ENCODE results near the gene GP1BB.

The GP1BB gene

GRCh38 chr22:19742160-19743066 lies 19.1 kb downstream of the GP1BB start:
- no peak for DNase-seq (ENCODE audit: low spot score)

DNA sequence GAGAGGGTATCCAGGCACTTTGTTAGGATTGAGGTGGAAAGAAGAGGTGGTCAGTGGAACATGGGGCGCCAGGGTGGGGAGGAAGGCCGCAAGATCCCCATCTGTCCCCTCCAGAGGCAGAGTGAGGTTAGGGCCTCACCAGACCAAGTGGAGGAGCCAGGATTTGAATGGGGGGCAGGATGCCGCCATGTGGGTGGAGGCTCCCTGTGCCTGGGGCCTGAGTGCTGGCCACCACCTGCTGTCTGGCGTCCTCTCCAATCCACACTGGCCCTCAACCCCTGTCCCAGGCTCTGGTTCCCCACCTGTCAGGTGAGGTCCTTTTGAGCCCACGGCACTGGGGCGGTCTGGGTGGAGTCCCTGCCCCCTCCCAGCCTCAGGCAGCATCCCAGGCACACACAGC lies 19.7 kb downstream of the GP1BB start:
- no peak for DNase-seq (ENCODE audit: low spot score)

DNA sequence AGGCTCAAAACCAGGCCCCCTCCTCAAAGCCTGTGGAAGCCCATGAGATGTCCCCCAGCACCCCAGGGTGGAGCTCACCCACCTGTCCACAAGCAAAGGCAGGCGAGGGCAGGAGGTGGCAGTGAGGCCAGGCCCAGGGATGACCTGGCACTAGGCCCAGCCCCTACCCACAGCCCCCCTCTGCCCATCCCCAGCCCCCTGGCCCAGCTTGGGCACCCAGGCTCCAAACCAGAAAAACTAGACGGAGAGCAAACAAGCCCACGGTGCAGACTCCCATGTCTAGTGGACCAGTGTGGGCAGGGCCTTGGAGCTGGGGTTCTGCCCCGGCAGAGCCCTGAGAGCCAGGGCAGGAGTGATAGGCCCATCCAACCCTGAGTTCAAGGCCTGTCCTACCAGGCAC lies 20.3 kb downstream of the GP1BB start:
- DNase-seq (ENCODE audit: low spot score): no peak

DNA sequence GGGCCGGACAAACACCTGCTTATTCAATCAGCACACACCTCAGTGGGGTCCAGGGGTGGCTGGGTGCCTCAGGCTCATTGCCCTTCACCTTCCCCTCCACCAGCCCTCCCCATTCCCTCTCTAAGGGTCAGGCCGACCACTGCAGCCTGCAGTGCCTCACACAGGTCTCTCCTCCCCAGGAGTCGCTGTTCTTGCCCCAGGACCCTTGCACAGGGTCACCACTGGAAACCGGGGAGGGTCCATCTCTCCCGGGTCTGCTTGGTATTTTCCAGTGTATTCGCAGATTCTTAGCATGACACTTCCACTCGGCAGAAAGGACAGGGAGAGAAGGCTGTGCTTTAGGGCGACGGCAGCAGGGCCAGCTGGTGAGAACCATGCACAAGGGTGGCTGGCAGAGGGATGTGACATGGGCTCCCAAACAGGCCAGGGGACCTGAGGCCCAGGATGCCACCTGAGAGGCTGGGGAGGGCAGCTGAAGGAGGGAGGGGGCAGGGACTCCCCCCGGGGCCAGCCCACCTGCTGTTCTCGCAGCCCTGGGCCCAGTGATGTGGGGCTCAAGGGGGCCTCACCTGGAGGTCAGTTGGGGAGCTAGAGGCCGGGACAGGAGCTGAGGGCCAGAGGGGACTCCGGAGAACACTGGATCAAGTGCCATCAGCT lies 21.1 kb downstream of the GP1BB start:
- no peak for DNase-seq (ENCODE audit: low spot score)

- peak; percentile 73 for DNase-seq (ENCODE audit: low spot score)
Observed at GRCh38 chr22:19745155-19746101, 22.1 kb downstream of the GP1BB start.

DNA sequence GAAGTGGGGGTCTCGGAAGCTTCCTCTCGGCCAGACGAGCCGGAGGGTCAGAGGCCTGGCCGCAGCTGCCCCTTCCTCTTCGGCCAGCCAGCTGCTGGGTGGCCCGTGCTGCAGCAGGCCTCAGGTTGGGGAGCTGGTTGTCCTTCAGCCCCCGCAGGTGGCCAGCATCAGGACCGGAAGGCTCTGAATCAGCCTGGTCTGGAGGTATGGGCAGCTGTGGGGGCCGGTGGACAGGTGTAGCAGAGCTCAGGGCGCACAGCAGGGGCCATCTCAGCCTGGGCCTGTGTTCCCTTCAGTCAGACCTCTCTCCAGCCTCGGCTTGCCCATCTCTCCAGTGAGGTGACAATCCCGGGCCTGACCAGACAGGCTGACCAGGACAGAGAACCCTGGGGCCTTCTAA lies 23.4 kb downstream of the GP1BB start:
- DNase-seq (ENCODE audit: low spot score): no peak

DNA sequence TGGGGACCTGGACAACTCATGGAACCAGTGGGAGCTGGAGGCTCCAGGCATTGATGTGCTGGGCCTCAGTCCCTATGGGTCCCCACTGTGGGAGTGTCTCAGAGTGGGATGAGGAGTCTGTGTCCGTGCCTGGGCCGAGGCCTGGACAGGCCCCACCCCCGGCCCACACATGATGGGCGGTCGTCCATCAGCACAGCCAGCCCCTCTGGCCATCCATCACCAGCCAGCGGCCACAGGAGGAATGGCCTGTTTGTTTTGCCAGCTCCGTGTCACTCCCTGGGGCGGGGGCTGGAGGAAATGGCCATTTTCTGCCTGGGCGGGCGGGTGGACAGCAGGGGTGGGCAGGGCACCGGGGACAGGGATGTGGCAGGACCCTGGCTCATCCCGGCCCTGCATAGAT lies 24.2 kb downstream of the GP1BB start:
- no peak for DNase-seq (ENCODE audit: low spot score)

- DNase-seq (ENCODE audit: low spot score): no peak
Observed at GRCh38 chr22:19748139-19748538, 24.8 kb downstream of the GP1BB start.

DNA sequence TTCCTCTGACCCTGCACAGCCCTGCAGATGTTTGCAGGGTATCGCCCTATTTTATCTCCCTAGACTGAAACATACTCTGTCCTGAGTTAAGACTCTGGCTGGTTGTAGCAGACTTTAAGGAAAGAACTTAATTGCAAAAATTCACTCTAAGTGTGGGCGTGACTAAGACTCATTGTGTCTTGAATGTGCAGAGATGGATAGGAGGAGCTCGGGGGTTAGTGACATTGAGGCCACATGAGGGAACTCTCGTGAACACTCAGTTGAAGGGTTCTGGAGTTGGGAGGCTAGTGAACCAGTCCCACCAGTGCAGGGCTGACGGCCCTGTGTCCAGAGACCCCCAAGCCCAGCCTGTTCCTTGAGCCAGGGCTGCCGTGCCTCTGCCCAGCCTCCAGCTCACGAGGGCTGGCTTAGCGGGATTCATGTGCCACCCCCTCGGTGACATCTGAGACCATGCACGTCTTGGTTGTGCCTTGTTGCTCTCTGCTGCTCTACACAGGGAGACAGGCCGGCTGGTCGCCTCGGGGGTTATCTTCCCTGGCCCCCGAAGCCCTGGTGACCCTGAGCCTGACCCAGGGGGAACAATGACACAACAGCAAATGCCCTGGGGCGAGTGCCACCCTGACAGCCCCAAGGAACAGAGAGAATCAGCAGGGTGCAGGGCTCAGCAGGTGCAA lies 25.8 kb downstream of the GP1BB start:
- DNase-seq (ENCODE audit: low spot score): no peak

DNA sequence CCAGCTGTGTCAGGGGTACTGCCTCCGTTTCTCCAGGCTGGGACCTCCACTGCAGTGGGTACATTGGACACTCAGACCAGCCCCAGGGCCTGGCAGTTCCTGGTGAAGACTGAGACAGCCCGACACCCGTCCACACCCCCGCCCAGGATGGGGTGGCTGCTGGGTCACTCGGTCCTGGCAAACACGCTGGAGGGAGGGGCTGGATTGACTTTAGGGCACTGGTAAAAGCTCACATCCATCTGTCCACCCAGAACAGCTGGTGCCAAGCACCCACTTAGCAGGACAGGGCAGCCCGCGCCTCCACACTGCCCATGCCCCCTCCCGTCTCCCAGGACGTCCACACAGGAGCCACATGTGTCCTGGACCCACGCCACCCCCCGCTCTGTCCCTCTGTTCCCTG lies 26.5 kb downstream of the GP1BB start:
- DNase-seq (ENCODE audit: low spot score): no peak

GRCh38 chr22:19750507-19751490 lies 27.5 kb downstream of the GP1BB start:
- DNase-seq (ENCODE audit: low spot score): no peak

DNA sequence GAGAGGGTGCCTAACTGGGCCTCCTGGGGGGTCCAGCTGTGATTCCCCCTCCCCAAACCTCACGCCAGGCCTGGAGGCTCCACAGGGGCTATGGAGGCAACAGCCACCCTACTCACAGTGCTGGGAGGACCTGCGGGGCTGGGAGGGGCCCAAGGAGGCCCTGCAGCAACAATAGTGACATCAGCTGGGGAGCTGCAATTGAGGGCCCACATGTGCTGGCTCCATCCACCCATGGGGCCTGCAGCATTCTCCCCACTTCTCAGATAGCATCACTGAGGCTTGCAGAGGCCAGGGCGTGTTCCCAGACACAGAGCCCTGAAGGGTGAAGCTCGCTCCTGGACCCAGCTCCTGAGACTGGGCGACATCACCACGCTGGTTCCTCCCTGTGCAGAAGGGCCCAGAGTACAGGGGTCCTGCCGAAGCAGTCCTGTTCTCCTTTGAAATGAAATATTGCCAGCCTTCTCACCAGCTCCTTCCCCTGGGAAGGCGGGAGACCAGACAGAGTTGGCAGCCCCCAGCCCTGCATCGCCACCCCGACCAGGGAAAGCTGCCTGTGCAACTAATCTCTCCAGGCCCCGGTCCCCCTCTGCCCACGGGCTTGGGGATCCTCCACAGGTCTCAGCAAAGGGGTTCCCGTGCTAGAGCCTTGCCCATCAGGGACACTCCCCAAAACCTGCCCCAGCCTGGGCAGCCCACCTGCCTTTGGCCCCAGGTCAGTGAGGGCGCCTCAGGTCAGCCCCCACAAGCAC lies 28.3 kb downstream of the GP1BB start:
- DNase-seq (ENCODE audit: low spot score): no peak

- DNase-seq (ENCODE audit: low spot score): no peak
Observed at GRCh38 chr22:19753090-19753842, 29.9 kb downstream of the GP1BB start.

GRCh38 chr22:19753996-19754700 lies 30.8 kb downstream of the GP1BB start:
- DNase-seq (ENCODE audit: low spot score): no peak

DNA sequence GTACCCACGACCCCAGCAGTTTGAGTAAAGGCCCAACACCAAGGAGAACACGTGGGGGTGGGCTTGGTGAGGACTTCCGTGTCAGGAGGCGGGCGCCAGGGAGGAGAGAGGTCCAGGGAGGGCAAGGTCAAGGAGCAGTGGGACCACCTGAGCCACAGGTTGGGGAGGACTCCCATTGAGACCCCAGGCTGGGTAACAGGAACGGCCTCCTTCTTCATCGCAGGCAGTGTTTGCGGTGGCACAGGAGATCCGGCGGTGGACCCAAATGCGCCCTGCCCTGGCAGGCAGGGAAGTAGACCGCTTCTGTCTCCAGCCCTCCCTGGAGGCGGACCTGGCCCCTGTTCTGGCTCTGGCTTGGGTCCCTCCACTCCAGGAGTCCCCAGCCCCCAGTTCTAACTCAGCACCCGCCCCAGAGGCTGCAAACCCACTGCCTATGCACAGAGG lies 31.4 kb downstream of the GP1BB start:
- no peak for DNase-seq (ENCODE audit: low spot score)

DNA sequence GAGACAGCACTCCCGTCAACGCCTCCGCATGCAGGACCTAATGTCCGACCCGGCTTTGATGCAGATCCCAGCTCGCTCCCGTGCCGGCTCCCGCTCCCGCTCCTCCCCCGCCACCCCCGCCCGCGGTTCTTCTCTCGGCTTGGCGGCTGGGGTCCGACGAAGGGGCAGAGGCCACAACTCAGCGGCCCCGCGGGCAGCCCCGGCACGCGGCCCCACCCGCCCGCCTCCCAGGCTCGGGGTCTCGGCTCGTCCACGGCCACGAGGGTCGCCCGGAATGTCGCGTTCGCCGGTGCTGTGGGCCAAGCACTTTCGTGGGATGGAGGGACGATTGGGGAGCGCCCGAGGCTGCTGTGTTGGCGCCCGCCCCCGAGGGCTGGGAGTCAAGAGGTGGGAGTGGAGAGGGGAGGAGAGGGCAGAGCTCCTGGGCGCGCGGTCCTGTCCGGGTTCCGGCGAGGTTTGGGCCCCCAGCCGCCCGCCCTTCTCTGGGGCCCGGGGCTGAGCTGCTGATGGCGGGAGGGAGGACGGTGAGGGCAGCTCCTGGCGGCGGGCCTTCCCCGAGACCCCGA lies 31.9 kb downstream of the GP1BB start:
- no peak for DNase-seq (ENCODE audit: low spot score)

- no peak for DNase-seq (ENCODE audit: low spot score)
Observed at GRCh38 chr22:19755722-19756287, 32.5 kb downstream of the GP1BB start.
